ENCODE results near the gene TCF25.

Gene TCF25

GRCh38 chr16:89958596-89958995 is 85.2 kb downstream of the TCF25 start:
- no peak overlapping the region for H3K4me3 ChIP-seq (ENCODE audit: low read depth, low read length)
- DNase-seq (ENCODE audit: low read depth): no peak
- TF ChIP-seq, protein P1, sequence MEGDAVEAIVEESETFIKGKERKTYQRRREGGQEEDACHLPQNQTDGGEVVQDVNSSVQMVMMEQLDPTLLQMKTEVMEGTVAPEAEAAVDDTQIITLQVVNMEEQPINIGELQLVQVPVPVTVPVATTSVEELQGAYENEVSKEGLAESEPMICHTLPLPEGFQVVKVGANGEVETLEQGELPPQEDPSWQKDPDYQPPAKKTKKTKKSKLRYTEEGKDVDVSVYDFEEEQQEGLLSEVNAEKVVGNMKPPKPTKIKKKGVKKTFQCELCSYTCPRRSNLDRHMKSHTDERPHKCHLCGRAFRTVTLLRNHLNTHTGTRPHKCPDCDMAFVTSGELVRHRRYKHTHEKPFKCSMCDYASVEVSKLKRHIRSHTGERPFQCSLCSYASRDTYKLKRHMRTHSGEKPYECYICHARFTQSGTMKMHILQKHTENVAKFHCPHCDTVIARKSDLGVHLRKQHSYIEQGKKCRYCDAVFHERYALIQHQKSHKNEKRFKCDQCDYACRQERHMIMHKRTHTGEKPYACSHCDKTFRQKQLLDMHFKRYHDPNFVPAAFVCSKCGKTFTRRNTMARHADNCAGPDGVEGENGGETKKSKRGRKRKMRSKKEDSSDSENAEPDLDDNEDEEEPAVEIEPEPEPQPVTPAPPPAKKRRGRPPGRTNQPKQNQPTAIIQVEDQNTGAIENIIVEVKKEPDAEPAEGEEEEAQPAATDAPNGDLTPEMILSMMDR (IDR thresholded peaks at IDR 0.05; ENCODE audit: insufficient read depth, low read depth, low read length, missing control alignments): no peak

GRCh38 chr16:89960966-89961365 is 87.6 kb downstream of the TCF25 start:
- no peak overlapping the region for H3K4me3 ChIP-seq (ENCODE audit: low read depth, low read length)
- DNase-seq (ENCODE audit: low read depth): no peak
- TF ChIP-seq, protein P1 (IDR thresholded peaks at IDR 0.05; ENCODE audit: insufficient read depth, low read depth, low read length, missing control alignments): no peak
